DMS114 treated with DMSO at 0.1 percent for 48 hours (cell line): ENCODE data around the gene NEGR1.

ENCODE experiments used
- DNase-seq: peaks from one replicate; lab custom pipeline; 2025; ENCODE audit not compliant: unreplicated experiment; lab: John Stamatoyannopoulos, UW

Gene NEGR1

GRCh38 chr1:71510725-71511124, 771.6 kb downstream of the NEGR1 start:
- no peak for DNase-seq

- DNase-seq, result no peak
Observed at GRCh38 chr1:71509051-71509595, 773.2 kb downstream of the NEGR1 start.

- no peak for DNase-seq
Observed at GRCh38 chr1:71502006-71502405, 780.3 kb downstream of the NEGR1 start.

GRCh38 chr1:71498542-71498941, 783.8 kb downstream of the NEGR1 start:
- no peak for DNase-seq

GRCh38 chr1:71494163-71494562, 788.2 kb downstream of the NEGR1 start:
- no peak for DNase-seq

- DNase-seq, result no peak
Observed at GRCh38 chr1:71492298-71493041, 789.9 kb downstream of the NEGR1 start.

- no peak for DNase-seq
Observed at GRCh38 chr1:71490432-71490831, 791.9 kb downstream of the NEGR1 start.

- no peak for DNase-seq
Observed at GRCh38 chr1:71488555-71489252, 793.6 kb downstream of the NEGR1 start.

GRCh38 chr1:71473331-71473730, 809.0 kb downstream of the NEGR1 start:
- DNase-seq, result no peak

- no peak for DNase-seq
Observed at GRCh38 chr1:71465093-71465492, 817.2 kb downstream of the NEGR1 start.

GRCh38 chr1:71464016-71464415, 818.3 kb downstream of the NEGR1 start:
- DNase-seq, result no peak

- DNase-seq, result no peak
Observed at GRCh38 chr1:71463144-71463543, 819.2 kb downstream of the NEGR1 start.

GRCh38 chr1:71462247-71462646, 820.1 kb downstream of the NEGR1 start:
- no peak for DNase-seq

- no peak for DNase-seq
Observed at GRCh38 chr1:71461416-71461815, 820.9 kb downstream of the NEGR1 start.

GRCh38 chr1:71448444-71448843, 833.9 kb downstream of the NEGR1 start:
- DNase-seq, result no peak

- DNase-seq, result no peak
Observed at GRCh38 chr1:71438626-71439025, 843.7 kb downstream of the NEGR1 start.

GRCh38 chr1:71435951-71436350, 846.4 kb downstream of the NEGR1 start:
- no peak for DNase-seq

- DNase-seq, result no peak
Observed at GRCh38 chr1:71434240-71434639, 848.1 kb downstream of the NEGR1 start.

GRCh38 chr1:71428029-71428428, 854.3 kb downstream of the NEGR1 start:
- DNase-seq, result no peak

GRCh38 chr1:71427066-71427465, 855.3 kb downstream of the NEGR1 start:
- DNase-seq, result no peak

GRCh38 chr1:71424536-71424935, 857.8 kb downstream of the NEGR1 start:
- DNase-seq, result no peak

GRCh38 chr1:71422221-71422620, 860.1 kb downstream of the NEGR1 start:
- no peak for DNase-seq
